SK-N-SH (cell line): ENCODE measurements around the gene RPS6KA2. TPM values are rescaled to one million over a fixed set of nuclear protein-coding genes. Genes with fewer than 3 reads are reported as not detected.

Source experiments
- CTCF ChIA-PET: fragments of 300-600, 350-600 bp; formaldehyde crosslinking; extraction: SDS; loops from one replicate; lab custom pipeline; 2021; lab: Yijun Ruan, JAX
- POLR2A ChIA-PET: fragments of 350-600 bp; sonication (Branson Sonifier 250); formaldehyde crosslinking; extraction: SDS; loops from one replicate; lab custom pipeline; 2020; ENCODE audit warnings: antibody characterized with exemption, inconsistent platforms; lab: Yijun Ruan, JAX
- DNase-seq: peaks from one replicate; pipeline ENCODE4 v3.0.0; 2012
- H2AFZ ChIP-seq: fragments of 200-600 bp; sonication (generic); 2 replicates; pipeline ENCODE4 v1.8.1; 2016; ENCODE audit warnings: antibody characterized with exemption, mild to moderate bottlenecking, low read depth
- H3F3A ChIP-seq: fragments of 200-600 bp; sonication (generic); replicated peaks from 2 replicates; pipeline ENCODE3; 2016; ENCODE audit warnings: antibody characterized with exemption, mild to moderate bottlenecking; ENCODE audit not compliant: insufficient read depth
- H3K27ac ChIP-seq, 2 experiments: fragments of 200-500 bp in 1 of 2; fragments of 200-600 bp in 1 of 2; sonication (Bioruptor generic) in 1 of 2; sonication (generic), shearing (Covaris generic) in 1 of 2; 2 replicates each; pipeline versions ENCODE4 v1.5.1 to v1.6.1; 2014 to 2016; ENCODE audit warnings: low read depth in 2 of 2, inconsistent platforms in 1 of 2, low read length in 1 of 2, mild to moderate bottlenecking in 1 of 2, mixed read lengths in 1 of 2
- H3K27me3 ChIP-seq: fragments of 200-600 bp; sonication (generic), shearing (Covaris generic); 2 replicates; pipeline ENCODE4 v1.6.1; 2016; ENCODE audit warnings: mixed run types; ENCODE audit not compliant: insufficient read depth
- H3K36me3 ChIP-seq, 2 experiments: fragments of 200-500 bp in 1 of 2; fragments of 200-600 bp in 1 of 2; sonication (Bioruptor generic) in 1 of 2; sonication (generic) in 1 of 2; replicated peaks in 1 of 2; 2 replicates each; pipeline versions ENCODE3 to v1.5.1; 2014 to 2016; ENCODE audit warnings: low read length in 1 of 2, mild to moderate bottlenecking in 1 of 2; ENCODE audit not compliant: insufficient read depth in 2 of 2, control insufficient read depth in 1 of 2
- H3K4me1 ChIP-seq, 2 experiments: fragments of 200-500 bp in 1 of 2; fragments of 200-600 bp in 1 of 2; sonication (Bioruptor generic) in 1 of 2; sonication (generic), shearing (Covaris generic) in 1 of 2; 2 replicates each; pipeline versions ENCODE4 v1.5.1 to v1.6.1; 2014 to 2016; ENCODE audit warnings: low read depth in 1 of 2, low read length in 1 of 2, mixed run types in 1 of 2; ENCODE audit not compliant: insufficient read depth in 2 of 2, control insufficient read depth in 1 of 2
- H3K4me2 ChIP-seq: fragments of 200-600 bp; sonication (generic), shearing (Covaris generic); 2 replicates; pipeline ENCODE4 v1.6.1; 2017; ENCODE audit warnings: mixed run types
- H3K4me3 ChIP-seq, 2 experiments: fragments of 200-500 bp in 1 of 2; fragments of 200-600 bp in 1 of 2; sonication (Bioruptor generic) in 1 of 2; sonication (generic), shearing (Covaris generic) in 1 of 2; 2 replicates each; pipeline versions ENCODE4 v1.5.1 to v1.8.1; 2014 to 2016; ENCODE audit warnings: low read depth in 2 of 2, inconsistent platforms in 1 of 2, low read length in 1 of 2, mild to moderate bottlenecking in 1 of 2, mixed read lengths in 1 of 2, moderate library complexity in 1 of 2
- H3K79me2 ChIP-seq: fragments of 200-600 bp; sonication (generic); 2 replicates; pipeline ENCODE4 v1.8.1; 2017; ENCODE audit warnings: mild to moderate bottlenecking; ENCODE audit not compliant: insufficient read depth
- H3K9ac ChIP-seq: fragments of 200-600 bp; sonication (generic); 2 replicates; pipeline ENCODE4 v1.6.1; 2017; ENCODE audit warnings: mixed run types
- H3K9me2 ChIP-seq: fragments of 200-600 bp; sonication (generic); 2 replicates; pipeline ENCODE4 v1.6.1; 2017; ENCODE audit warnings: mixed run types
- H3K9me3 ChIP-seq: fragments of 200-600 bp; sonication (generic); 2 replicates; pipeline ENCODE4 v1.6.1; 2017; ENCODE audit warnings: mixed run types, mild to moderate bottlenecking, moderate library complexity
- H4K20me1 ChIP-seq: fragments of 200-600 bp; sonication (generic); 2 replicates; pipeline ENCODE4 v1.6.1; 2017; ENCODE audit warnings: mild to moderate bottlenecking, mixed run types; ENCODE audit not compliant: insufficient read depth
- ELF1 ChIP-seq: IDR thresholded peaks from 2 replicates; pipeline ENCODE4 v1.4.0; 2012
- EP300 ChIP-seq, 2 experiments: IDR thresholded peaks; 2 replicates each; pipeline versions ENCODE4 v1.4.0 to v1.6.1; 2012; ENCODE audit warnings: borderline replicate concordance in 1 of 2, low read depth in 1 of 2, low read length in 1 of 2
- FOSL2 ChIP-seq: IDR thresholded peaks from 2 replicates; pipeline ENCODE4 v1.4.0; 2012; ENCODE audit warnings: low read depth, mild to moderate bottlenecking, moderate library complexity, borderline replicate concordance
- FOXJ3 ChIP-seq: sonication (generic); formaldehyde crosslinking; IDR thresholded peaks from 2 replicates; pipeline ENCODE4 v1.5.1; 2020; ENCODE audit warnings: mild to moderate bottlenecking, missing genetic modification reagents
- NFIC ChIP-seq: IDR thresholded peaks from 2 replicates; pipeline ENCODE4 v1.4.0; 2012; ENCODE audit warnings: borderline replicate concordance
- PBX3 ChIP-seq: IDR thresholded peaks from 2 replicates; pipeline ENCODE4; 2012
- RXRA ChIP-seq: IDR thresholded peaks from 2 replicates; pipeline ENCODE4 v1.4.0; 2012; ENCODE audit warnings: low read depth, mild to moderate bottlenecking, borderline replicate concordance
- TCF12 ChIP-seq: IDR thresholded peaks from 2 replicates; pipeline ENCODE4 v1.4.0; 2012
- TEAD4 ChIP-seq: IDR thresholded peaks from 2 replicates; pipeline ENCODE4 v1.4.0; 2012; ENCODE audit warnings: mild to moderate bottlenecking, borderline replicate concordance; ENCODE audit not compliant: insufficient read depth
- ZBTB33 ChIP-seq: IDR thresholded peaks from 2 replicates; pipeline ENCODE4 v1.4.0; 2012; ENCODE audit warnings: low read depth, borderline replicate concordance
- WGBS: methylation state at CpG from one replicate; pipeline ENCODE4 v1.1.6; 2017; ENCODE audit warnings: low lambda C conversion rate; 5-methylcytosine and 5-hydroxymethylcytosine counted together
- polyA plus RNA-seq, 3 experiments: library from polyadenylated mRNA; depleted of rRNA; stranded (reverse); fragments of >200 nt; gene quantifications; 2 replicates each; pipeline ENCODE4 v1.2.3, GENCODE V29; 2012

Gene RPS6KA2
- polyA plus RNA-seq, 1 of the 3 experiments (the other 2 are of a cell fraction): 59.5 TPM

- H3K9me3 ChIP-seq: no peaks in the 10 kb centered on the region
- DNase-seq: no peak
- 79% methylated on average over 7 of the region's 9 CpGs for WGBS
Observed at GRCh38 chr6:166461821-166462460, 165.1 kb downstream of the RPS6KA2 start.

More at GRCh38 chr6:166461821-166462460, 165.1 kb downstream of the RPS6KA2 start:
- peaks cover 6 to 44% of the 10 kb centered on the region in 2 experiments; a peak in 3 of 4 replicates for H3K4me1 ChIP-seq
- H4K20me1 ChIP-seq: no peaks in the 10 kb centered on the region
- peak overlapping the region in 1 of 2 experiments; percentile 89; a peak in 2 of 4 replicates for H3K27ac ChIP-seq
- TF ChIP-seq PBX3 (no peak), FOXJ3 (CRISPR knock-in tag) (no peak), TEAD4 (no peak), EP300 (IDR thresholded peaks at IDR 0.05; ENCODE audit: borderline replicate concordance in 1 of 2, low read depth in 1 of 2, low read length in 1 of 2) (no peak), TCF12 (no peak), ELF1 (no peak), NFIC (no peak), RXRA (no peak), ZBTB33 (no peak), FOSL2 (no peak)
- TF ChIP-seq, all 33 proteins: peak for 0
- Histone ChIP-seq H3K79me2 (no peaks in the 10 kb centered on the region), H3K27me3 (no peaks in the 10 kb centered on the region), H3K36me3 (peaks cover 28 to 56% of the 10 kb centered on the region in 2 experiments), H3K4me2 (no peak overlapping the region), H3K4me3 (no peak overlapping the region), H3K9me2 (no peaks in the 10 kb centered on the region), H2AFZ (no peak overlapping the region), H3F3A (peaks cover 2% of the 10 kb centered on the region), H3K9ac (no peak overlapping the region)
- ChIA-PET CTCF (interaction anchor here (0.6 to 1.4 kb wide), 2 partner anchors 14 to 17 kb away, joined by 3 read pairs; no protein-coding TSS in a partner anchor), POLR2A (interaction anchor here (1.1 kb wide), 1 partner anchor 309 kb away, joined by 3 read pairs; no protein-coding TSS in a partner anchor)
